GM12878 (cell line): Measurements from ENCODE around the gene BIN1. TPM values are rescaled to one million over a fixed set of nuclear protein-coding genes. Genes with fewer than 3 reads are reported as not detected.

Experiments
- BRCA1 ChIP-seq: IDR thresholded peaks from 2 replicates; pipeline ENCODE4 v1.6.1; 2011; ENCODE audit warnings: low read depth, low read length, improper control_type of control experiment
- CEBPZ ChIP-seq: fragments of 150-350 bp; IDR thresholded peaks from 2 replicates; pipeline ENCODE4 v1.6.1; 2016; ENCODE audit warnings: low read depth, low read length
- HDAC2 ChIP-seq: fragments of 200-600 bp; sonication (generic); IDR thresholded peaks from 2 replicates; pipeline ENCODE4 v1.6.1; 2017
- MAX ChIP-seq: IDR thresholded peaks from 2 replicates; pipeline ENCODE4 v1.6.1; 2012; ENCODE audit warnings: low read depth, low read length, improper control_type of control experiment
- PML ChIP-seq: IDR thresholded peaks from 2 replicates; pipeline ENCODE4 v1.6.1; 2012; ENCODE audit warnings: low read length, inconsistent platforms
- RFX5 ChIP-seq: IDR thresholded peaks from 2 replicates; pipeline ENCODE4 v1.6.1; 2011; ENCODE audit warnings: low read depth, low read length, improper control_type of control experiment
- SMARCA5 ChIP-seq: fragments of 450-650 bp; IDR thresholded peaks from 2 replicates; pipeline ENCODE4 v1.6.1; 2017; ENCODE audit warnings: mild to moderate bottlenecking
- SMC3 ChIP-seq: IDR thresholded peaks from 2 replicates; pipeline ENCODE4 v1.6.1; 2011; ENCODE audit warnings: low read length, improper control_type of control experiment, borderline replicate concordance
- STAT1 ChIP-seq: fragments of 450-650 bp; conservative IDR thresholded peaks from 2 replicates; pipeline ENCODE4 v1.6.1; 2014; ENCODE audit warnings: antibody characterized with exemption, mild to moderate bottlenecking
- SUPT20H ChIP-seq: IDR thresholded peaks from 2 replicates; pipeline ENCODE4 v1.6.1; 2011; ENCODE audit warnings: low read depth, mild to moderate bottlenecking, low read length, moderate library complexity, borderline replicate concordance; ENCODE audit not compliant: control insufficient read depth
- USF1 ChIP-seq: IDR thresholded peaks from 2 replicates; pipeline ENCODE4 v1.6.1; 2011; ENCODE audit warnings: borderline replicate concordance, low read depth, mild to moderate bottlenecking, moderate library complexity, mixed read lengths, low read length; ENCODE audit not compliant: insufficient read depth; ENCODE audit errors: extremely low read length
- WRNIP1 ChIP-seq: IDR thresholded peaks from 2 replicates; pipeline ENCODE4 v1.6.1; 2011; ENCODE audit warnings: low read depth, low read length, improper control_type of control experiment, borderline replicate concordance
- ZBTB11 ChIP-seq: fragments of 450-650 bp; formaldehyde crosslinking; IDR thresholded peaks from 2 replicates; pipeline ENCODE4 v1.5.0; 2022; ENCODE audit warnings: mild to moderate bottlenecking, missing genetic modification characterization
- ZNF24 ChIP-seq: fragments of 450-650 bp; IDR thresholded peaks from 2 replicates; pipeline ENCODE4 v1.6.1; 2017; ENCODE audit warnings: antibody characterized with exemption, mild to moderate bottlenecking
- polyA plus RNA-seq, 11 experiments: library from polyadenylated mRNA; depleted of rRNA in 4 of 11; unstranded in 6 of 11; stranded (reverse) in 5 of 11; fragments of >200 nt; fragmentation: Nextera tagmentation in 4 of 11; fragmentation: Illumina TruSeq in 1 of 11; extraction: Ambion mirVana in 4 of 11; extraction: Trizol in 1 of 11; gene quantifications; 1 replicate in 1 of 11; 2 replicates in 10 of 11; pipeline versions ENCODE4 v1.2.1 to v1.2.3, GENCODE V29; 2011 to 2016; ENCODE audit warnings: inconsistent platforms in 2 of 11, missing spikeins in 2 of 11, low read depth in 1 of 11
- total RNA-seq, 4 experiments: library from RNA; depleted of rRNA in 3 of 4; stranded (reverse); fragments of >200 nt in 3 of 4; fragmentation: Illumina TruSeq in 1 of 4; extraction: Trizol in 1 of 4; gene quantifications; 2 replicates each; pipeline versions ENCODE4 v1.2.1 to v1.2.3, GENCODE V29; 2013 to 2021
- TF ChIP-seq, protein P1 (sequence below): fragments of 450-650 bp; IDR thresholded peaks from 2 replicates; pipeline ENCODE4 v1.6.1; 2014; ENCODE audit warnings: mild to moderate bottlenecking
- TF ChIP-seq, protein P2 (sequence below): IDR thresholded peaks from 2 replicates; pipeline ENCODE4 v1.6.1; 2012; ENCODE audit warnings: improper control_type of control experiment, low read depth, low read length; ENCODE audit not compliant: insufficient replicate concordance

Gene BIN1
- total and polyA plus RNA-seq, 10 of the 15 experiments (the other 5 are each of a cell fraction or from before 2014, with no cell fraction given): 0.32 to 21.3 (median 11.2) TPM

DNA sequence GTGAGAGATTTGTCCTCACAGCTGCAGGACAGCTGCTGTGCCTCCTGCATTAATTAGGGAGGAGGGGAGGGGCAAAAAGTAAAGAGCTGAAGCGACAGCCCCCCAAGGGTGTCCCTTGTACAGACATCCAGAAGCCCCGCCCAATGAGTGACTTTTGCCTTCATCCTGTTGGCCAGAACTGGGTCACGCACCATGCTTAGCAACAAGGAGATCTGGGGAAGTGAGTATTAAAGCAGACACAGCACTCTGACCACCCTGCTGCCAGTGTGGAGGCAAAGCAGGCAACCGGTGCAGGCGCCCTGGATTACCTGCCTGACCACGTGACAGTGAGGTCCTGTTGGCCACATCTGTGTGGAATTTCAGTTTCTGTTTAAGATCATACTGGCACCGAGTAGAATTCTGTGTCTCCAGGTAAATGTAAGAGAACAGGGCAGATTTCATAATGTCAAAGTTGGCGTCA is 21.5 kb upstream of the BIN1 start (continued):
- TF ChIP-seq, protein P1, sequence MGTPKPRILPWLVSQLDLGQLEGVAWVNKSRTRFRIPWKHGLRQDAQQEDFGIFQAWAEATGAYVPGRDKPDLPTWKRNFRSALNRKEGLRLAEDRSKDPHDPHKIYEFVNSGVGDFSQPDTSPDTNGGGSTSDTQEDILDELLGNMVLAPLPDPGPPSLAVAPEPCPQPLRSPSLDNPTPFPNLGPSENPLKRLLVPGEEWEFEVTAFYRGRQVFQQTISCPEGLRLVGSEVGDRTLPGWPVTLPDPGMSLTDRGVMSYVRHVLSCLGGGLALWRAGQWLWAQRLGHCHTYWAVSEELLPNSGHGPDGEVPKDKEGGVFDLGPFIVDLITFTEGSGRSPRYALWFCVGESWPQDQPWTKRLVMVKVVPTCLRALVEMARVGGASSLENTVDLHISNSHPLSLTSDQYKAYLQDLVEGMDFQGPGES: no peak
- TF ChIP-seq SMC3 (no peak), PML (no peak), ZNF24 (no peak), WRNIP1 (no peak), SMARCA5 (no peak), CEBPZ (no peak), SUPT20H (no peak), ZBTB11 (CRISPR knock-in tag) (no peak), STAT1 (no peak), BRCA1 (no peak), MAX (no peak), HDAC2 (no peak), RFX5 (peak; percentile 63), USF1 (peak; percentile 76)
- TF ChIP-seq, protein P2, sequence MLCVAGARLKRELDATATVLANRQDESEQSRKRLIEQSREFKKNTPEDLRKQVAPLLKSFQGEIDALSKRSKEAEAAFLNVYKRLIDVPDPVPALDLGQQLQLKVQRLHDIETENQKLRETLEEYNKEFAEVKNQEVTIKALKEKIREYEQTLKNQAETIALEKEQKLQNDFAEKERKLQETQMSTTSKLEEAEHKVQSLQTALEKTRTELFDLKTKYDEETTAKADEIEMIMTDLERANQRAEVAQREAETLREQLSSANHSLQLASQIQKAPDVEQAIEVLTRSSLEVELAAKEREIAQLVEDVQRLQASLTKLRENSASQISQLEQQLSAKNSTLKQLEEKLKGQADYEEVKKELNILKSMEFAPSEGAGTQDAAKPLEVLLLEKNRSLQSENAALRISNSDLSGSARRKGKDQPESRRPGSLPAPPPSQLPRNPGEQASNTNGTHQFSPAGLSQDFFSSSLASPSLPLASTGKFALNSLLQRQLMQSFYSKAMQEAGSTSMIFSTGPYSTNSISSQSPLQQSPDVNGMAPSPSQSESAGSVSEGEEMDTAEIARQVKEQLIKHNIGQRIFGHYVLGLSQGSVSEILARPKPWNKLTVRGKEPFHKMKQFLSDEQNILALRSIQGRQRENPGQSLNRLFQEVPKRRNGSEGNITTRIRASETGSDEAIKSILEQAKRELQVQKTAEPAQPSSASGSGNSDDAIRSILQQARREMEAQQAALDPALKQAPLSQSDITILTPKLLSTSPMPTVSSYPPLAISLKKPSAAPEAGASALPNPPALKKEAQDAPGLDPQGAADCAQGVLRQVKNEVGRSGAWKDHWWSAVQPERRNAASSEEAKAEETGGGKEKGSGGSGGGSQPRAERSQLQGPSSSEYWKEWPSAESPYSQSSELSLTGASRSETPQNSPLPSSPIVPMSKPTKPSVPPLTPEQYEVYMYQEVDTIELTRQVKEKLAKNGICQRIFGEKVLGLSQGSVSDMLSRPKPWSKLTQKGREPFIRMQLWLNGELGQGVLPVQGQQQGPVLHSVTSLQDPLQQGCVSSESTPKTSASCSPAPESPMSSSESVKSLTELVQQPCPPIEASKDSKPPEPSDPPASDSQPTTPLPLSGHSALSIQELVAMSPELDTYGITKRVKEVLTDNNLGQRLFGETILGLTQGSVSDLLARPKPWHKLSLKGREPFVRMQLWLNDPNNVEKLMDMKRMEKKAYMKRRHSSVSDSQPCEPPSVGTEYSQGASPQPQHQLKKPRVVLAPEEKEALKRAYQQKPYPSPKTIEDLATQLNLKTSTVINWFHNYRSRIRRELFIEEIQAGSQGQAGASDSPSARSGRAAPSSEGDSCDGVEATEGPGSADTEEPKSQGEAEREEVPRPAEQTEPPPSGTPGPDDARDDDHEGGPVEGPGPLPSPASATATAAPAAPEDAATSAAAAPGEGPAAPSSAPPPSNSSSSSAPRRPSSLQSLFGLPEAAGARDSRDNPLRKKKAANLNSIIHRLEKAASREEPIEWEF: no peak
